ENCODE measurements around the gene MAPKAPK5.
"Not testable (repeated sequence)": the region's sequence is repeated elsewhere in the genome, so short reads cannot be mapped to it uniquely, and the experiment has no call there.

The MAPKAPK5 gene

DNA sequence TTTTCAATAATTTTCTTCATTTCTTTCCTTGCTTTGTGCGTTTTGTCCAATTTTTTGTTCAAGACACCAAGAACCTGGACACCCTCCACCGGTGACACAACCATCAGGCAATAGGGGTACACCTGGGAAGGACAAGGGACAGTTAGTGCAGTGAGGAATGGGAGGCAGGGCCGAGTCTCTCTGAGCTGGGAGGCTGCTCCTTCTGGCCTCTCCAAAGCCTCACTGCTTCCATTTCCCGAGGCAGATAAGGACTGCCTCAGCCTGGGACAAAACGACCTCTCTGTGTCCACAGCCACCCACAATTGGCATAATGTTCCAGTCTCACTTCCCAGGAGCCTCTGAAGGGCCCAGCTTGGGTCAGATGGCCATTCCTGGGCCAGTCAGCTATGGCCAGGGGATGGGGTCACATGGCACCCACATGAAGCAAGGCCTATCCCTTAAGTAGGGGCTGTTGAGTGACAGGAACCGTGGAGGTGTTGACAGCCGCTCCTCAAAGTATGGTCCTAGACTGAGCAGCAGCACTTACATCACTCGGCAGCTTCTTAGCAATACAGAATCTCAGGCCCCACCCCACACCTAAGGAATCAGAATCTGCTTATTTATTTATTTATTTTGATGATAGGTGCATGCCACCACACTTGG is 13.6 kb upstream of the MAPKAPK5 start:
- no peak for DNase-seq

DNA sequence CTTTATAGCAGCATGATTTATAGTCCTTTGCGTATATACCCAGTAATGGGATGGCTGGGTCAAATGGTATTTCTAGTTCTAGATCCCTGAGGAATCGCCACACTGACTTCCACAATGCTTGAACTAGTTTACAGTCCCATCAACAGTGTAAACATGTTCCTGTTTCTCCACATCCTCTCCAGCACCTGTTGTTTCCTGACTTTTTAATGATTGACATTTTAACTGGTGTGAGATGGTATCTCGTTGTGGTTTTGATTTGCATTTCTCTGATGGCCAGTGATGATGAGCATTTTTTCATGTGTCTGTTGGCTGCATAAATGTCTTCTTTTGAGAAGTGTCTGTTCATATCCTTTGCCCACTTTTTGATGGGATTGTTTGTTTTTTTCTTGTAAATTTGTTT is 12.4 kb upstream of the MAPKAPK5 start:
- not testable (repeated sequence) for DNase-seq

DNA sequence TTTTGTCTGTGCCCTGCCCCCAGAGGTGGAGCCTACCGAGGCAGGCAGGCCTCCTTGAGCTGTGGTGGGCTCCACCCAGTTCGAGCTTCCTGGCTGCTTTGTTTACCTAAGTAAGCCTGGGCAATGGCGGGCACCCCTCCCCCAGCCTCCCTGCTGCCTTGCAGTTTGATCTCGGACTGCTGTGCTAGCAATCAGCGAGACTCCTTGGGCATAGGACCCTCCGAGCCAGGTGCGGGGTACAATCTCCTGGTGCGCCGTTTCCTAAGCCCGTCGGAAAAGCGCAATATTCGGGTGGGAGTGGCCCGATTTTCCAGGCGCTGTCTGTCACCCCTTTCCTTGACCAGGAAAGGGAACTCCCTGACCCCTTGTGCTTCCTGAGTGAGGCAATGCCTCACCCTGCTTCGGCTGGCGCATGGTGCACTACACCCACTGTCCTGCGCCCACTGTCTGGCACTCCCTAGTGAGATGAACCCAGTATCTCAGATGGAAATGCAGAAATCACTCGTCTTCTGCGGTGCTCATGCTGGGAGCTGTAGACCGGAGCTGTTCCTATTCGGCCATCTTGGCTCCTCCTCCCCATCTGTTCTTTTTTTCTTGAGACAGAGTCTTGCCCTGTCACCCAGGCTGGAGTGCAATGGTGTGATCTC is 7.2 kb upstream of the MAPKAPK5 start:
- DNase-seq: not testable (repeated sequence)

DNA sequence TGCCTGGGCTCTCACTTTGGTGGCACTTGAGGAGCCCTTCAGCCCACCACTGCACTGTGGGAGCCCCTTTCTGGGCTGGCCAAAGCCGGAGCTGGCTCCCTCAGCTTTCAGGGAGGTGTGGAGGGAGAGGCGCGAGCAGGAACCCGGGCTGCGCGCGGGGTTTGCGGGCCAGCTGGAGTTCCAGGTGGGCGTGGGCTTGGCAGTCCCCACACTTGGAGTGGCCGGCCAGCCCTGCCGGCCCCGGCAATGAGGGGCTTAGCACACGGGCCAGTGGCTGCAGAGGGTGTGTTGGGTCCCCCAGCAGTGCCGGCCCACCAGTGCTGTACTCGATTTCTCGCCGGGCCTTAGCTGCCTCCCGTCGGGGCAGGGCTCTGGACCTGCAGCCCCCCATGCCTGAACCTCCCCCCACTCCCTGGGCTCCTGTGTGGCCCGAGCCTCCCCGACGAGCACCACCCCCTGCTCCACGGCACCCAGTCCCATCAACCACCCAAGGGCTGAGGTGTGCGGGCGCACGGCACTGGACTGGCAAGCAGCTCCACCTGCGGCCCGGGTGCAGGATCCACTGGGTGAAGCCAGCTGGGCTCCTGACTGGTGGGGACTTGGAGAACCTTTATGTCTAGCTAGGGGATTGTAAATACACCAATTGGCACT is 6.4 kb upstream of the MAPKAPK5 start:
- DNase-seq: not testable (repeated sequence)

DNA sequence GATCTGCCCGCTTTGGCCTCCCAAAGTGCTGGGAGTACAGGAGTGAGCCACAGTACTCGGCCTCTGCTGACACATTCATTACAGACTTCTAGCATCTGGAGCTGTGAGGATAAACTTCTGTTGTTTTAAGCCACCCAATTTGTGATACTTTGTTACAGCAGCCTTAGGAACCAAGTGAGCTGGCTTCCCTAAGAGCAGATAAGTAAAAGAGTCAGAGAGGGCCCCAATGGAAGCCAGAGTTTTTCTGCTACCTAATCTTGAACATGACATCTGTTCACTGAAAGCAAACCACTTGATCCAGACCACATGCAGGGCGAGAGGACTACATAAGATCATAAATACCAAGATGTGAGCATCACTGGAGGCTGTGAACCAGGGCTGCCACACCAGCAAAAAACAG is 3.7 kb upstream of the MAPKAPK5 start:
- DNase-seq: no peak

DNA sequence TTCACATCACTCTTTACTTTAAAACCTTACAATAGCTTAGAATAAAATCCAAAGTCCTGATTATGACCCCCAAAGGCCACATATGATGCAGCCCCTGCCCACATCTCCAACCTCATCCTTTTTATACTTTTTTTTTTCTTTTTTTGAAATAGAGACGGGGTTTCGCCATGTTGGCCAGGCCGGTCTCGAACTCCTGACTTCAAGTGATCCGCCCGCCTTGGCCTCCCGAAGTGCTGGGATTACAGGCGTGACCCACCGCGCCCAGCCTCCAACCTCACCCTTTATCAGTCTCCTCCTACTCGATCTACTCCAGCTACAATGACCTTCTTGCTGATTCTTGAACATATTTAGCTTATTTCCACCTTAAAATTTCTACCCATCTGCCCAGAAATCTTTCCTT is 1.2 kb upstream of the MAPKAPK5 start:
- peak; percentile 24 for DNase-seq

DNA sequence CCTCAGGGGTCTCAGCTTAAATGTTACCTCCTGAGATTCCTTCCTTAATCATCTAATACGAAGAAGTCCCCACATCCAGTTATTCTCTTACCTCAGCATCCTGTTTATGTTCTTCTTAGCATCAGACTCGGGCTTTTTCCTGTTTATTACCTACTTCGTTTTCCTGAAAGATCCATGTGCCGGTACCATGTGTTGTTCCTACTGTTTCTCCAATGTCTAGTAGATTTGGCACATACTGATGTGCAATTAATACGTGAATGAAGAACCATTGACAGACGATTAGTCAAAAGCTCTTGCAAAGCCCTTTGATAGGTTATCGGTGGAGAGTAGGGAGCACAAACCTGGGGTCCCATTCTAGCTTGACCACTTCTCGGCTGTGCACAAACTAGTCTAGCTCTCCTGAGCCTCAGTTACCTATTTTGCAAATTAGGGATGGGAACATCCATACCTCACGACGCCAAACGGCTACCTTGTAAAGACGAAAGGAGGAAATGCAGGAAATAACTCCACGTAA is 735 bp upstream of the MAPKAPK5 start:
- DNase-seq: no peak

DNA sequence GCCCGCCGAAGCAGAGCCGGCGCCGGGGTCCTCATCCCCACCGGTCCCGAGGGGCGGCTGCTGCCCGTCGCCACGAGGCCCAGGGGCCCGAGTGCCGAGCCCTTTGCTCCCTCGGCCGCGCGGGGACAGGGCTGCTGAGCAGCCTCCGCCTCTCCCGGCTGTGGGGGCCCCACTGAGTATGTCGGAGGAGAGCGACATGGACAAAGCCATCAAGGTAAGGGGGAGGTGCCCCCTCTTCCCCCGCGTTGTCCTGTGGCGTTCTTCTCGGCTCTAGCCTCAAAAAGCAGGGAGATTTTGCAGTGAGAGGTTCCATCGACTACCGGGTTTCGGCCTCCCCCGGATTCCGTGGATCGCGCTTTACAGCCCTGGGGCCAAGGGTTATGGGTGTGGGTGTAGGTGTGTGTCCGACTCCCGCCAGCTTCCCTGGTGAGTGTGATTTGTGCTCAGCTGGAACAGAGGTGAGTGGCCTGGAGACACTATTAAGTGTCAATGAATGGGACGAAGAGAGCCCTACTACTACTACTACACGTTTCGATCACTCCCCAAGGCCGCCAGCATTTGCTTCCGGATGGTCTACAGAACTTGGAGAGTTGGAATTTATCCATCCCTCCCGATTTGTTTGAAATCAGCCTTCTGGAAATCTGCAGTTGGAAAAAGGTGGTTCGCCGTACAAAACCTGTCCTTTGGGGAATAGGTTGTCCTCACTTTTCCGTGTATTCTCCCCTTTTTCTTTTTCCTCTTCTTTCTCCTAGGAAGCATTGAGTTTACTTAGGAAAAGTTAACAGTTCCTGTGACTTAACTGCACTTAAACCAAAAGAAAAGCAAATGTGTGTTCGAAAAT is 748 bp downstream of the MAPKAPK5 start:
- peak; percentile 55 for DNase-seq

DNA sequence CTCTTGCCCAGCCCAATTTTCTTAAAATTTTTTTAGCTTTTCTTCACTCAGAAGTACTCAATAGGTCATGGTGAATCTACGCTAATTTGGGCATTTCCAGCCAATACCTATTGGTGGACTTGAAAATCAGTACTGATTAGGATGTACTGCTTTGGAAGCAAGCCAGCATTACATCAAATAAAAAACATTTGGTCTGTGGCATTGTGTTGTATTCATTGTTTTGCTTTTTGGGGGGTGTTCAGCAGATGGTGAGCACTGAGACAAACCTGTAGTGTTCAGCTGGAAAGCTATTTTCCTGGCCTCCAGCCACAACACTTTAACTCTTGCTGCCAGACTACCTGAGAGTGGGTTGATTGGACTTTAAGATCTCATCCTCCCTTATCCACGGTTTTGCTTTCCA is 4.0 kb downstream of the MAPKAPK5 start:
- no peak for DNase-seq

DNA sequence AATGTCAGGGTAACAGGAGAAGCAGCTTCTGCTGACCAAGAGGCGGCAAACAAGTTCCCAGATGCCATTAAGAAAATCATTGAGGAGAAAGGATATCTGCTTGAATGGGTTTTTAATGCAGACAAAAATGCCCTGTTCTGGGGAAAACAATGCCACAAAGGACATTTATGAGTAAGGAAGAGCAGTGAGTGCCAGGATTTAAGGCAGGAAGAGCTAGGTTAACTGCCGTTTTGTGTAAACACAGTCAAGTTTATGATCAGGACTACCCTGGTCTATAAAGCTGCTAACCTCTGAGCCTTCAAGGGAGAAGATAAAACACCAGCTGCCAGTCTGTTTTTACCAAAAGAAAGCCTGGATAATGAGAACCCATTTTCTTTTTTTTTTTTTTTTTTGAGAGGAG is 8.5 kb downstream of the MAPKAPK5 start:
- no peak for DNase-seq

DNA sequence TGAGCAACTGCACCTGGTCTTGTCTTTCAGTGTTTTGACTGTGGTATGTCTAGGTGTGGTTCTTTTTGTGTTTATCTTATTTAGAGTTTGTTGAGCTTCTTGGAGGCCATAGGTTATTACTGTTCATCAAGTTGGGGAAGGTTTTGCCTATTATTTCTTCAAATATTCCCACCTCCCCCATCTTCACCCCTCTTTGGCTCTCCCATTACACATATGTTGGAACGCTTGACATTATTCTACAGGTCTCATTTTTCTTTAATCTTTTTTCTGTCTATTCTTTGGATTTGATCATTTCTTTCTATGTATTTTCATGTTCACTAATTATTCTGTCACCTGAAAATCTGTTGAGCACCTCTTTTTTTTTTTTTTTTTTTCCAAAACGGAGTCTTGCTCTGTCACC is 16.2 kb downstream of the MAPKAPK5 start:
- DNase-seq: no peak

DNA sequence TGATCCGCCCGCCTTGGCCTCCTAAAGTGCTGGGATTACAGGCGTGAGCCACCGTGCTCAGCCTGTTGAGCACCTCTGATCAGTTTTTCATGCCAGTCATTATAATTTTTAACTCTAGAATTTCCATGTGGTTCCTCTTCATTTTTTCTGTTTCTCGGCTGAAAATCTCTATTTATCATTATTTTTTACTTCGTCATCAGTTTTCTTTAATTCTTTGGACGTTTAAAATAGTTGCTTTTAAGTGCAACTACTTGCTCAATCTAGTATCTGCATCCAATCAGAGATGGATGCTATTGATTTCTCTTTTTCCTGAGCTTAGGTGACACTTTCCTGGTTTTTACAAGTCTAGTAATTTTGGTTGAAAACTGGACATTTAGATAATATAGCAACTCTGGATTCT is 16.8 kb downstream of the MAPKAPK5 start:
- no peak for DNase-seq

DNA sequence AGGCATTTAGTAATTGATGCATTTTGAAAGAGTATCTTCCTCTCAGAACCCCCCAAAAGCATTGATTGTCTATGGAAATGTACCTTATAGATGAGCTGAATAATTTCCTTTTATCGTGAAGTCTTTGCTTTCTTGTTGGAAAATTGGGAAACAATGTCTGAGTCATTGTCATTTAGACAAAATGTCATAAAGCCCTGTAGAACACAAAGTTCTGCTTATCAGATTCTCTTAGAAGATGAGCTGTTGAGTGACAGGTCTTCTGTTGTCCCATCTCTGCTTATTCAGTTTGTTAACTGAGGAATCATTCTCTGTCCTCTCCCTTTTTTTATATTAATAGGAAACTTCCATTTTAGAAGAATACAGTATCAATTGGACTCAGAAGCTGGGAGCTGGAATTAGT is 22.9 kb downstream of the MAPKAPK5 start:
- no peak for DNase-seq

DNA sequence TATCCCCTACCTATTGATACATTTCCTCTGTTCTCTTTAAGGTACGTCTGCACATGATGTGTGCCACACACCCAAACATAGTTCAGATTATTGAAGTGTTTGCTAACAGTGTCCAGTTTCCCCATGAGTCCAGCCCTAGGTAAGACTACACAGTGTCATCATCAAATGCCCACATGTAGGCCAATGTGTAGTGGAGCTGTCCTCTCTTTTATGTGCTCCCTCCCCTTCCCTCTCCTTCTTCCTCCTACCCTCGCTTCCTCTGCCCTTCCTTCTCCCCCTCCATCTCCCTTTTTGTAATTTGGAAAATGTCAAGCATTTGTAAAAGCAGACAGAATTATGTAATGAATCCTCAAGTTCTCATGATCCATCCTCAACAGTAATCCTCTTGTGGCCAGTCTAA is 25.5 kb downstream of the MAPKAPK5 start:
- no peak for DNase-seq

DNA sequence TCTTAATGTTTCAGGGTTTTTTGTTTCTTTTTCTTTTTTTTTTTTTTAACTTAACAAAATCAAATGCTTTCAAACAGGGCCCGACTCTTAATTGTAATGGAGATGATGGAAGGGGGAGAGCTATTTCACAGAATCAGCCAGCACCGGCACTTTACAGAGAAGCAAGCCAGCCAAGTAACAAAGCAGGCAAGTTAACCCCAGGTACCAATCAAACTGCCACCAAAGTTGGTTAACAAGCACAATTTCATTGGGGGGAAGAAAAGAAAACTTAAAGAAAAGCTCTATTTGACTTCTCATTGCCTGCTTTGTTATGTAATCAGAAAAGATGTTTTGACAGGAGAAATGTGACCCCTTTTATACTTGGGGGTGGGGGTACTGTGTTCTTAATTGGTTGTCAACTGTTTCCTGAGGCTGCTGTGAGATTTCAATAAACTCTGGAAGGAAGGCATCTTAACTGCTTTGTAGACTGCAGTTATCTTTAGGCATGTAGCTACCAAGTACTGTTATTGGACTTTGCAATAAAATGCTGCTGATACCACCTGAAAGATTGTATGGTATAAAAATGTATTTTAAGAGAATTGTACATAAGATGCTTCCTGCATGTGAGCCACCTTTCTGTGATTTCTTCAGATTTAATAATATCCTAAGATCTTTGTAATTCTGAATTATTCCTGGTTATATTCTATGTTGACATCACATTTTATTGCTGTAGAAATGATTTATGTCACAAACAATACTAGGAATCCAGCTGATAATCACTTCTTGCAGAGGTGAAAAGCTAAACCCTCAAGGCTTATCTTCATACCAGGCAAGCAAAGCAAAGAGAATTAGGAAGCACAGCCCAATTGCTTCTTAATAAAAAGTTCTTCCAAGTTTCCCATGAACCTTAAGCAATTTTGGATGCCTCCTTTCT is 26.9 kb downstream of the MAPKAPK5 start:
- no peak for DNase-seq

DNA sequence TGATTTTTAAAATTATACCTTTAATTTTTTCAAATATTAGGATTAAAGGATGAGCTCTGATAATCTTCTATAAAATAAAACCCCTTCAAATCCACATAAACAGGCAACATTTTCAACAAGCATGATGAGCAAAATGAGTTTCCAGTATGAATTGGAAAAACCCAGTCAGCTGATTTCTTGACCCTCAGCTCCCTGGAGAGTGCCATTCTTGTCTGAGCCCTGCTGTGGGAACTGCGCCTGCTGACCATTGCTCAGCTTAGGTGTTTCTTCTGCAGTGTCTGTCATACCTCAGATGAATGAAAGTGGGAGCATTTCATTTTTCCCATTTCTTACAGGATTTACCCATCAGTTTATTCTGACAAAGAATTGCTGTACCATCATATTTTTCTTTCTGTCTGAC is 27.6 kb downstream of the MAPKAPK5 start:
- DNase-seq: no peak

DNA sequence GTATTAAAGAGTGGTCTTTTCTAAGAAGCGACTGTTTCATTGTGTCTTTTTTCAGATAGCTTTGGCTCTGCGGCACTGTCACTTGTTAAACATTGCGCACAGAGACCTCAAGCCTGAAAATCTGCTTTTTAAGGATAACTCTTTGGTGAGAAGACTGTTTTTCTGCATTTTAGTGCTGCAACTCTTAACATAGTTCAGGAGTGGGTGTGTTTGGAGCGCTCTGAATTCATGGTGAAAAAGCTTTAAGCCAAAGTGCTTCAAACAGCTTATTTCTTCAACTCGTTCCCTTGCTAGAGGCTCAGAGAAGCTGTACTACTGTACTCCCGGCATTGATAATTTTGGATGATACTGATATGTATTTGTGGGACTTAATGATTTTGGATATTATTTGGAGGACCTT is 28.2 kb downstream of the MAPKAPK5 start:
- no peak for DNase-seq

DNA sequence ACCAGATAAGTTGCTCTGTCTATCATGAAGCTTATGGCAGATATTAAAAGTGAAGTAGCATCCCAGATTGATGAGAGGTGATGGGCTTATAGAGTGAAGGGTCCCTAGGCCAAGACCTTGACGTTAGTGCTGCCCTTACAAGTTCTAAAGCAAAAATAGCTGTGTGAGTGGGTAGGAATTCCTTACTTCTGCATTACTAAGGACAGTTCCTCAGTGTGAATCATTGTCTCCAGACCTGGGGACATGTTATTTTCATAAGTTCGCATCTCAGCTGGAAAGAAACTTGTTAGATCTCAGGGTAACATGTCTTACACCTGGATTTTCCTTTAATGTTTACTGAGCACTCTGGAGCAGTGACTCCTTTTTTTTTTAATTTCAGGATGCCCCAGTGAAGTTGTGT is 28.7 kb downstream of the MAPKAPK5 start:
- no peak for DNase-seq

DNA sequence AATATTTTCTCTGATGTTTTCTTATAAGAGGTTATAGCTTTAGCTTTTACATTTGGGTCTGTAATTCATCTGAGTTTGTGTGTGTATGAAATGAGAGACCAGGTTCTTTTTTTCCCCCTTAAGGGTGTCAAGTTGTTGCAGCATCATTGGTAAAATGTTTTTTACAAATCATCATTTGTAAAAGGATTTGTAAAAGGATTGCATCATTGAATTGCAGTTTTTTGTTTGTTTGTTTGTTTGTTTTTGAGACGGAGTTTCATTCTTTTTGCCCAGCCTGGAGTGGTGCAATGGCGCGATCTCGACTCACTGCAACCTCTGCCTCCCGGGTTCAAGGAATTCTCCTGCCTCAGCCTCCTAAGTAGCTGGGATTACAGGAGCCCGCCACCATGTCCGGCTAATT is 31.1 kb downstream of the MAPKAPK5 start:
- DNase-seq: no peak

DNA sequence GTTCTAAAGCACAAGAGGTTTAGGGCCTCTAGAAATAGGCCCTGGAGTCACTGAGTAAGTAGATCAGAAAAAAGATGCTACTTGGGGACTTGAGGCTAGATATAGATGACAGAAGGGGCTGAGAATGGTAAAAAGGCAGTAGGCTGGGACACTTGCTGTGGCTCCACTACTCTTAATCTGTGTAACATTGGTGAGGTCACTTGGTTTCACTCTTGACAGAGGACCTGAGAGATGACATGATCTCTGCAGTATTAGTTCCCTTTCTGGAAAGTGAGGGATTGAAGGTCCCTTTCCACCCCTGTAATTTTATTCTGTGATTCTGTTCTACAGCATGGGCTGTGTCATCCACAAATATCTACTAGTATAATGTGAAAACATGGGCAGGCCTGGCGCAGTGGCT is 39.7 kb downstream of the MAPKAPK5 start:
- no peak for DNase-seq

DNA sequence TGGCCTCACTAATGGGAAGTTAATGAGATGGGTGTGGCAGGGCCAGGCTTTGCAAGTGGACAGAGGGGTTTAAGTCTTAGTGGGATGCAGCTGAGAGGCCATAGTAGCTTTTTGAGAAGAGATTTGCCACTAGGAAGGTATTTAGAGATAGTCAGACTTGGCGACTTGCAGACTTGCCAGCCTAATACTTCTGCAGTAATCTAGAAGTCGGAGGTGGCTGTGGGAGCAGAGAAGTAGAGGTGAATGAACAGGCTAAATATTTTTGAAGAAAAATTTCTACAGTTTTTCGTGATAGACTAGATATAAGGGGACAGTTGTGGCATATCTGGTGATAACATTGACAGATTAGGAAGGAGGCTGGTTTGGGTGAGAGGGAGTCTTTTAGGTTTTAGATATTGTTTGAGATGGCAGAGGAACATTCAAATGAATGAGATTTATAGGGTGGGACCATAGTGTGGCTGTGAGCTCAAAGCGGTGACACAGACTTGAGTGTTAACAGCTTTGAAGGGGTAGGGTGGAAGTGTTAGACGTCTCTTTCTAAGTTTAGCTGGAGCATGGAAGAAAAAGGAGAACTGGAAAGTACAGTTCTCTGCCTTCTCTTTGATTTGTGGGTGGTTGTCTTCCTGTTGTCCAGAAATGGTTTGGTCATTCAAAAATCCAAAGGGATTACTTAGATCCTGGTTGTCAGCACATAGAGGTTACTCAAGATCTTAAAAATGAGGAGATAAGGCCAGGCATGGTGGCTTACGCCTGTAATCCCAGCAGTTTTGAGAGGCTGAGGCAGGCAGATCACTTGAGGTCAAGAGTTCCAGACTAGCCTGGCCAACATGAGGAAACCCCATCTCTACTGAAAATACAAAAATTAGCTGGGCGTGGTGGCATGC is 44.9 kb downstream of the MAPKAPK5 start:
- no peak for DNase-seq
